ENCODE data around the gene DMRTA2. TPM values are rescaled to one million over a fixed set of nuclear protein-coding genes. Genes with fewer than 3 reads are reported as not detected.

Gene DMRTA2
- total and polyA plus RNA-seq, 2 of the 8 experiments (the other 6 are each of a cell fraction or from before 2014, with no cell fraction given), result not detected

- no peak for TF ChIP-seq CEBPB (IDR thresholded peaks at IDR 0.05; ENCODE audit: low read depth, low read length)
- no peak for TF ChIP-seq YY1 (IDR thresholded peaks at IDR 0.05; ENCODE audit: low read depth, low read length)
- no peak for TF ChIP-seq RAD21 (IDR thresholded peaks at IDR 0.05 in 1 of 2, conservative IDR thresholded peaks at IDR 0.05 in 1 of 2; ENCODE audit: low read depth in 2 of 2, low read length in 2 of 2)
- TF ChIP-seq EZH2 (IDR thresholded peaks at IDR 0.05; ENCODE audit: low read depth, low read length, severe bottlenecking), result no peak
- no peak for TF ChIP-seq SP1 (IDR thresholded peaks at IDR 0.05; ENCODE audit: low read depth, low read length)
- TF ChIP-seq RXRA (IDR thresholded peaks at IDR 0.05; ENCODE audit: insufficient read depth, low read depth, low read length), result no peak
Measured at GRCh38 chr1:50450861-50451653, 27.8 kb upstream of the DMRTA2 start (continued).

Data from H1 (cell line).